B cell (primary cell): ENCODE measurements around the gene CIAPIN1. TPM values are rescaled to one million over a fixed set of nuclear protein-coding genes. Genes with fewer than 3 reads are reported as not detected.
A peak's percentile ranks its signal among the peaks of the same experiment; 100 is the strongest.

Experiments used
- ATAC-seq: fragments of 200-7000 bp; cut with Tn5 transposase; one replicate; pipeline ENCODE4 v1.10.0; 2021; ENCODE audit warnings: low read depth, mild to moderate bottlenecking, moderate number of reproducible peaks, moderate library complexity
- CTCF ChIA-PET: fragments of 350-600 bp; sonication (Branson Sonifier 250); formaldehyde crosslinking; loops from one replicate; lab custom pipeline; 2021; ENCODE audit warnings: antibody characterized with exemption, inconsistent platforms; lab: Charles Lee
- POLR2A ChIA-PET: fragments of 350-600 bp; sonication (Branson Sonifier 250); formaldehyde crosslinking; loops from one replicate; lab custom pipeline; 2021; ENCODE audit warnings: antibody characterized with exemption; lab: Charles Lee
- DNase-seq: peaks from one replicate; pipeline ENCODE4 v3.0.0; 2013
- H2AFZ ChIP-seq: 2 replicates; pipeline ENCODE4 v1.6.1; 2012; ENCODE audit warnings: mild to moderate bottlenecking, low read depth, low read length; ENCODE audit not compliant: insufficient read depth, poor library complexity, severe bottlenecking
- H3K27ac ChIP-seq, 2 donors: 1 replicate in 1 of 2; 2 replicates in 1 of 2; pipeline ENCODE4 v1.5.1; 2012 to 2013; ENCODE audit warnings: low read length in 2 of 2, mild to moderate bottlenecking in 2 of 2, moderate library complexity in 1 of 2
- H3K27me3 ChIP-seq, 4 experiments: fragments of 200-600 bp in 1 of 4; sonication (generic) in 1 of 4; replicated peaks in 1 of 4; 1 replicate in 2 of 4; 2 replicates in 2 of 4; pipeline versions ENCODE4 v1.6.1 to v1.7.0; 2013 to 2016; ENCODE audit warnings: low read length in 3 of 4, mild to moderate bottlenecking in 2 of 4, mixed read lengths in 1 of 4, moderate library complexity in 1 of 4; ENCODE audit not compliant: insufficient read depth in 4 of 4, control insufficient read depth in 3 of 4; ENCODE audit errors: control extremely low read depth in 1 of 4
- H3K36me3 ChIP-seq, 2 experiments: replicated peaks in 1 of 2; 1 replicate in 1 of 2; 2 replicates in 1 of 2; pipeline versions ENCODE4 v1.6.1 to v1.7.1; 2013; ENCODE audit warnings: low read length in 1 of 2; ENCODE audit not compliant: insufficient read depth in 2 of 2, control insufficient read depth in 1 of 2; ENCODE audit errors: control extremely low read depth in 1 of 2, extremely low read depth in 1 of 2
- H3K4me1 ChIP-seq, 2 donors: fragments of 200-600 bp in 1 of 2; sonication (generic) in 1 of 2; 1 replicate in 1 of 2; 2 replicates in 1 of 2; pipeline versions ENCODE4 v1.5.1 to v1.6.1; 2013 to 2017; ENCODE audit warnings: low read length in 2 of 2; ENCODE audit not compliant: control insufficient read depth in 2 of 2, insufficient read depth in 2 of 2
- H3K4me2 ChIP-seq: replicated peaks from 2 replicates; pipeline ENCODE3; 2012; ENCODE audit warnings: mild to moderate bottlenecking, low read depth, low read length; ENCODE audit not compliant: poor library complexity, severe bottlenecking
- H3K4me3 ChIP-seq, 5 experiments: fragments of 200-600 bp in 1 of 5; sonication (generic) in 1 of 5; 1 replicate in 3 of 5; 2 replicates in 2 of 5; pipeline versions ENCODE4 v1.5.1 to v1.7.0; 2011 to 2016; ENCODE audit warnings: low read length in 4 of 5, mild to moderate bottlenecking in 4 of 5, low read depth in 2 of 5, control low read depth in 1 of 5, moderate library complexity in 1 of 5; ENCODE audit not compliant: insufficient read depth in 1 of 5; ENCODE audit errors: control extremely low read depth in 1 of 5, extremely low read depth in 1 of 5
- H3K79me2 ChIP-seq: fragments of 200-600 bp; sonication (generic); one replicate; pipeline ENCODE4 v1.6.0; 2016; ENCODE audit warnings: low read length; ENCODE audit not compliant: control insufficient read depth, insufficient read depth
- H3K9ac ChIP-seq: fragments of 200-600 bp; sonication (generic); 2 replicates; pipeline ENCODE4 v1.6.1; 2017; ENCODE audit warnings: mild to moderate bottlenecking, low read length, moderate library complexity
- H3K9me3 ChIP-seq, 3 donors: one replicate each; pipeline versions ENCODE4 v1.6.1 to v1.7.1; 2013; ENCODE audit warnings: low read length in 2 of 3; ENCODE audit not compliant: control insufficient read depth in 2 of 3, insufficient read depth in 1 of 3; ENCODE audit errors: control extremely low read depth in 1 of 3
- H4K20me1 ChIP-seq: 2 replicates; pipeline ENCODE4 v1.6.0; 2012; ENCODE audit warnings: mild to moderate bottlenecking, low read length; ENCODE audit not compliant: insufficient read depth, control insufficient read depth, poor library complexity, severe bottlenecking
- H3K27ac Mint-ChIP-seq: one replicate; pipeline ENCODE4 v1.8.0; 2021; ENCODE audit warnings: mixed read lengths
- H3K27me3 Mint-ChIP-seq: one replicate; pipeline ENCODE4 v1.8.0; 2021; ENCODE audit warnings: mixed read lengths
- H3K4me1 Mint-ChIP-seq: one replicate; pipeline ENCODE4 v1.8.0; 2021; ENCODE audit warnings: mixed read lengths
- H3K4me3 Mint-ChIP-seq: one replicate; pipeline ENCODE4 v1.8.0; 2021; ENCODE audit warnings: mixed read lengths
- H3K9me3 Mint-ChIP-seq: one replicate; pipeline ENCODE4 v1.8.0; 2022; ENCODE audit warnings: mixed read lengths; ENCODE audit not compliant: insufficient read depth
- CTCF ChIP-seq: fragments of 200-600 bp; IDR thresholded peaks from one replicate; pipeline ENCODE4 v1.8.0; 2022; ENCODE audit warnings: antibody characterized with exemption, mild to moderate bottlenecking
- EZH2 ChIP-seq: IDR thresholded peaks from 2 replicates; pipeline ENCODE4 v1.6.1; 2012; ENCODE audit warnings: borderline replicate concordance, low read depth, mild to moderate bottlenecking, moderate library complexity, low read length; ENCODE audit not compliant: insufficient read depth, poor library complexity, severe bottlenecking
- WGBS: methylation state at CpG from one replicate; pipeline ENCODE4 v1.1.5; 2013; ENCODE audit warnings: missing lambda C conversion rate; ENCODE audit not compliant: insufficient coverage; 5-methylcytosine and 5-hydroxymethylcytosine counted together
- intact Hi-C: fragments of 100-400 bp; cut with micrococcal nuclease; formaldehyde crosslinking; loops from one replicate; pipeline ENCODE4 v1.10.0; 2022
- polyA plus RNA-seq: library from polyadenylated mRNA; depleted of rRNA; stranded (reverse); fragments of >200 nt; gene quantifications from 2 replicates; pipeline ENCODE4 v1.2.3, GENCODE V29; 2012
- total RNA-seq, 2 donors: library from RNA; stranded (reverse); fragments of 120-200 nt in 1 of 2; gene quantifications; 1 replicate in 1 of 2; 2 replicates in 1 of 2; pipeline versions ENCODE4 v1.2.3 to v1.2.4, GENCODE V29; 2013 to 2022

Gene CIAPIN1
- total and polyA plus RNA-seq, 2 donors (not counting 1 experiment from before 2014, with no cell fraction given): 22.0 to 45.7 TPM

GRCh38 chr16:57411362-57411976 lies 35.7 kb downstream of the CIAPIN1 start:
- 70% methylated on average over 11 of the region's 12 CpGs for WGBS
- Histone ChIP-seq H3K36me3 (no peaks in the 10 kb centered on the region), H2AFZ (no peak overlapping the region), H3K9ac (no peak overlapping the region), H3K9me3 (peaks cover 0 to 15% (median 0%) of the 10 kb centered on the region in 3 donors), H4K20me1 (no peaks in the 10 kb centered on the region), H3K4me2 (peak overlapping the region; percentile 6), H3K79me2 (no peaks in the 10 kb centered on the region), H3K4me3 (no peak overlapping the region), H3K4me1 (peaks cover 44 to 56% of the 10 kb centered on the region in 2 donors), H3K27me3 (no peaks in the 10 kb centered on the region), H3K27ac (no peak overlapping the region)
- CTCF ChIA-PET: interaction anchor here (0.6 to 7.1 kb wide), 3 partner anchors 18 to 109 kb away, joined by 3 to 63 read pairs (median 4); no protein-coding TSS in a partner anchor
- H3K4me1 Mint-ChIP-seq: peaks cover 48% of the 10 kb centered on the region
- POLR2A ChIA-PET: no interaction called here
- peak overlapping the region; percentile 67 for H3K27ac Mint-ChIP-seq
- no peak overlapping the region for H3K4me3 Mint-ChIP-seq
- ATAC-seq (no peak), DNase-seq (no peak)
- intact Hi-C loops: no loop called here
- H3K27me3 Mint-ChIP-seq: no peaks in the 10 kb centered on the region
- no peak for TF ChIP-seq CTCF
- no peak for TF ChIP-seq EZH2
- H3K9me3 Mint-ChIP-seq: no peaks in the 10 kb centered on the region

- ATAC-seq: no peak
- H3K9ac ChIP-seq: no peak overlapping the region
- H3K79me2 ChIP-seq: no peaks in the 10 kb centered on the region
- intact Hi-C loops: no loop called here
- peaks cover 0 to 15% (median 0%) of the 10 kb centered on the region in 3 donors for H3K9me3 ChIP-seq
- no peaks in the 10 kb centered on the region for H3K9me3 Mint-ChIP-seq
- H3K27me3 ChIP-seq: no peaks in the 10 kb centered on the region
- H3K27ac ChIP-seq: no peak overlapping the region
- DNase-seq: no peak
- CTCF ChIA-PET: interaction anchor here (1.6 to 7.1 kb wide), 2 partner anchors 8 to 108 kb away, joined by 5 to 63 read pairs; no protein-coding TSS in a partner anchor
- no peak overlapping the region for H2AFZ ChIP-seq
- POLR2A ChIA-PET: no interaction called here
- no peak overlapping the region for H3K4me3 Mint-ChIP-seq
- 91% methylated on average over 14 of the region's 14 CpGs for WGBS
- H3K27ac Mint-ChIP-seq: peak overlapping the region; percentile 43
- TF ChIP-seq CTCF: no peak
- no peak for TF ChIP-seq EZH2
- H3K4me1 ChIP-seq: peaks cover 42 to 49% of the 10 kb centered on the region in 2 donors
- H4K20me1 ChIP-seq: no peaks in the 10 kb centered on the region
- H3K36me3 ChIP-seq: no peaks in the 10 kb centered on the region
- H3K4me2 ChIP-seq: no peak overlapping the region
- no peak overlapping the region for H3K4me3 ChIP-seq
- H3K27me3 Mint-ChIP-seq: no peaks in the 10 kb centered on the region
- H3K4me1 Mint-ChIP-seq: peaks cover 48% of the 10 kb centered on the region
Observed at GRCh38 chr16:57409870-57410587, 37.2 kb downstream of the CIAPIN1 start.
